Mucosa of descending colon (tissue), 3 donors: ENCODE measurements around the gene BICC1. TPM values are rescaled to one million over a fixed set of nuclear protein-coding genes. Genes with fewer than 3 reads are reported as not detected.

Source experiments
- ATAC-seq: fragments of 200-7000 bp; cut with Tn5 transposase; one replicate; pipeline ENCODE4 v1.9.1; 2020; ENCODE audit warnings: mild to moderate bottlenecking, moderate library complexity
- DNase-seq, 3 donors: peaks; one replicate each; pipeline ENCODE4 v3.0.0-alpha.2; 2020
- H3K36me3 ChIP-seq: fragments of 200-600 bp; one replicate; pipeline ENCODE4 v1.8.0; 2021; ENCODE audit warnings: low read depth, mild to moderate bottlenecking
- H3K4me1 ChIP-seq: fragments of 200-600 bp; one replicate; pipeline ENCODE4 v1.8.0; 2021; ENCODE audit warnings: low read depth, mild to moderate bottlenecking
- H3K4me3 ChIP-seq: fragments of 200-600 bp; one replicate; pipeline ENCODE4 v1.8.0; 2021; ENCODE audit warnings: mild to moderate bottlenecking
- H3K9me3 ChIP-seq: fragments of 200-600 bp; one replicate; pipeline ENCODE4 v1.8.0; 2021; ENCODE audit warnings: mild to moderate bottlenecking
- CTCF ChIP-seq: fragments of 200-600 bp; IDR thresholded peaks from one replicate; pipeline ENCODE4 v1.8.0; 2022; ENCODE audit warnings: antibody characterized with exemption, mild to moderate bottlenecking
- intact Hi-C, 2 donors: fragments of 100-400 bp; cut with DNase I in 1 of 2; cut with micrococcal nuclease in 1 of 2; formaldehyde crosslinking; loops; one replicate each; pipeline versions ENCODE4 v1.11.0 to v1.11.1; 2022; cut with DNase I, micrococcal nuclease
- total RNA-seq, 3 donors: library from RNA; stranded (reverse); fragmentation: NEBNext Ultra II Directional in 2 of 3; extraction: Animal tissue kit (Norgen Biotek cat#: 25700) in 2 of 3; gene quantifications; one replicate each; pipeline versions ENCODE4 v1.2.1 to v1.2.4, GENCODE V29; 2021 to 2023
- donor health status: DM: no; HTN: no; CAD: no; lungs with moderate emphysema.
- donor health status: DM: no; HTN: no; CAD: no.
- donor health status: DM: no; HTN: yes; CAD: no.

BICC1 gene
- total RNA-seq, 3 donors from 2014 or later: 1.1 to 5.9 (median 3.5) TPM

- Histone ChIP-seq H3K36me3 (no peaks in the 10 kb centered on the region), H3K4me1 (peaks cover 14% of the 10 kb centered on the region), H3K9me3 (no peaks in the 10 kb centered on the region), H3K4me3 (no peak overlapping the region)
- DNase-seq (no peak), ATAC-seq (no peak)
- intact Hi-C loops: no loop called here
- no peak for TF ChIP-seq CTCF
Observed at GRCh38 chr10:58785354-58785753, 272.7 kb downstream of the BICC1 start.

GRCh38 chr10:58791137-58791536 is 278.5 kb downstream of the BICC1 start:
- Histone ChIP-seq H3K36me3 (no peaks in the 10 kb centered on the region), H3K9me3 (no peaks in the 10 kb centered on the region), H3K4me1 (no peaks in the 10 kb centered on the region), H3K4me3 (no peak overlapping the region)
- no peak for DNase-seq
- no peak for TF ChIP-seq CTCF
- intact Hi-C loops: no loop called here
- no peak for ATAC-seq

- no peak for TF ChIP-seq CTCF
- DNase-seq (no peak), ATAC-seq (no peak)
- no peaks in the 10 kb centered on the region for H3K4me1 ChIP-seq
- intact Hi-C loops: no loop called here
- H3K4me3 ChIP-seq: no peak overlapping the region
- H3K9me3 ChIP-seq: no peaks in the 10 kb centered on the region
- H3K36me3 ChIP-seq: no peaks in the 10 kb centered on the region
Observed at GRCh38 chr10:58795560-58795959, 282.9 kb downstream of the BICC1 start.

GRCh38 chr10:58796242-58796641 is 283.6 kb downstream of the BICC1 start:
- intact Hi-C loops: no loop called here
- Histone ChIP-seq H3K4me3 (no peak overlapping the region), H3K9me3 (no peaks in the 10 kb centered on the region), H3K36me3 (no peaks in the 10 kb centered on the region), H3K4me1 (no peaks in the 10 kb centered on the region)
- DNase-seq (no peak), ATAC-seq (no peak)
- no peak for TF ChIP-seq CTCF

- no peaks in the 10 kb centered on the region for H3K9me3 ChIP-seq
- ATAC-seq (no peak), DNase-seq (no peak)
- H3K36me3 ChIP-seq: no peaks in the 10 kb centered on the region
- no peak overlapping the region for H3K4me3 ChIP-seq
- H3K4me1 ChIP-seq: no peaks in the 10 kb centered on the region
- intact Hi-C loops: no loop called here
- no peak for TF ChIP-seq CTCF
Observed at GRCh38 chr10:58796824-58797223, 284.2 kb downstream of the BICC1 start.

GRCh38 chr10:58797356-58797755 is 284.7 kb downstream of the BICC1 start:
- intact Hi-C loops: no loop called here
- Histone ChIP-seq H3K9me3 (no peaks in the 10 kb centered on the region), H3K4me1 (no peaks in the 10 kb centered on the region), H3K4me3 (no peak overlapping the region), H3K36me3 (no peaks in the 10 kb centered on the region)
- DNase-seq (no peak), ATAC-seq (no peak)
- no peak for TF ChIP-seq CTCF
